HG03103 (cell line): ENCODE results near the gene YIPF4.
"Not testable (repeated sequence)": the region's sequence is repeated elsewhere in the genome, so short reads cannot be mapped to it uniquely, and the experiment has no call there.

Source experiments
- ATAC-seq: cut with Tn5 transposase; IDR thresholded peaks from one replicate; pipeline ENCODE4 v1.9.1; 2021; ENCODE audit warnings: low read depth; ENCODE audit not compliant: unreplicated experiment

Gene YIPF4

GRCh38 chr2:32363597-32363996 lies 85.9 kb downstream of the YIPF4 start:
- no peak for ATAC-seq

- ATAC-seq = not testable (repeated sequence)
Measured at GRCh38 chr2:32364290-32364689, 86.6 kb downstream of the YIPF4 start.

- not testable (repeated sequence) for ATAC-seq
Measured at GRCh38 chr2:32365679-32366078, 88.0 kb downstream of the YIPF4 start.
